KOPT-K1 (cell line): ENCODE measurements around the gene CACNA1I.

Experiments
- H3K27ac ChIP-seq: fragments of 200-600 bp; sonication (generic); 2 replicates; pipeline ENCODE4 v1.5.1; 2016; ENCODE audit warnings: antibody characterized with exemption, mild to moderate bottlenecking, low read depth, low read length; ENCODE audit not compliant: poor library complexity, severe bottlenecking
- H3K36me3 ChIP-seq: fragments of 200-600 bp; sonication (generic); 2 replicates; pipeline ENCODE4 v1.5.1; 2017; ENCODE audit warnings: antibody characterized with exemption, mild to moderate bottlenecking, low read length, moderate library complexity; ENCODE audit not compliant: insufficient read depth
- H3K9me3 ChIP-seq: fragments of 200-600 bp; sonication (generic); 2 replicates; pipeline ENCODE4 v1.5.1; 2017; ENCODE audit warnings: antibody characterized with exemption, low read length, mild to moderate bottlenecking; ENCODE audit not compliant: insufficient read depth, poor library complexity, severe bottlenecking

Gene CACNA1I

GRCh38 chr22:39703091-39703490 is 132.5 kb downstream of the CACNA1I start:
- H3K27ac ChIP-seq = no peak overlapping the region
- H3K36me3 ChIP-seq = no peaks in the 10 kb centered on the region
- no peaks in the 10 kb centered on the region for H3K9me3 ChIP-seq

- Histone ChIP-seq H3K36me3 (no peaks in the 10 kb centered on the region), H3K9me3 (no peaks in the 10 kb centered on the region), H3K27ac (no peak overlapping the region)
These were observed 133.5 kb downstream of the CACNA1I start for GRCh38 chr22:39703928-39704639.

- H3K9me3 ChIP-seq = no peaks in the 10 kb centered on the region
- no peaks in the 10 kb centered on the region for H3K36me3 ChIP-seq
- H3K27ac ChIP-seq = no peak overlapping the region
These were observed 134.8 kb downstream of the CACNA1I start for GRCh38 chr22:39705386-39705785.

GRCh38 chr22:39706376-39707140 is 136.0 kb downstream of the CACNA1I start:
- H3K36me3 ChIP-seq = no peaks in the 10 kb centered on the region
- no peak overlapping the region for H3K27ac ChIP-seq
- no peaks in the 10 kb centered on the region for H3K9me3 ChIP-seq

GRCh38 chr22:39707351-39707750 is 136.8 kb downstream of the CACNA1I start:
- no peak overlapping the region for H3K27ac ChIP-seq
- no peaks in the 10 kb centered on the region for H3K9me3 ChIP-seq
- H3K36me3 ChIP-seq = no peaks in the 10 kb centered on the region

GRCh38 chr22:39707816-39708215 is 137.3 kb downstream of the CACNA1I start:
- H3K9me3 ChIP-seq = no peaks in the 10 kb centered on the region
- H3K27ac ChIP-seq = no peak overlapping the region
- H3K36me3 ChIP-seq = no peaks in the 10 kb centered on the region

GRCh38 chr22:39710380-39711150 is 140.0 kb downstream of the CACNA1I start:
- H3K9me3 ChIP-seq = no peaks in the 10 kb centered on the region
- H3K27ac ChIP-seq = no peak overlapping the region
- no peaks in the 10 kb centered on the region for H3K36me3 ChIP-seq

GRCh38 chr22:39712081-39712480 is 141.5 kb downstream of the CACNA1I start:
- Histone ChIP-seq H3K27ac (no peak overlapping the region), H3K9me3 (no peaks in the 10 kb centered on the region), H3K36me3 (no peaks in the 10 kb centered on the region)

- no peaks in the 10 kb centered on the region for H3K9me3 ChIP-seq
- no peaks in the 10 kb centered on the region for H3K36me3 ChIP-seq
These were observed 142.4 kb downstream of the CACNA1I start for GRCh38 chr22:39712751-39713525.

GRCh38 chr22:39713799-39714290 is 143.3 kb downstream of the CACNA1I start:
- no peak overlapping the region for H3K27ac ChIP-seq
- H3K36me3 ChIP-seq = no peaks in the 10 kb centered on the region
- no peaks in the 10 kb centered on the region for H3K9me3 ChIP-seq

More at GRCh38 chr22:39712751-39713525, 142.4 kb downstream of the CACNA1I start:
- no peak overlapping the region for H3K27ac ChIP-seq

- no peaks in the 10 kb centered on the region for H3K36me3 ChIP-seq
- no peaks in the 10 kb centered on the region for H3K9me3 ChIP-seq
- no peak overlapping the region for H3K27ac ChIP-seq
These were observed 143.8 kb downstream of the CACNA1I start for GRCh38 chr22:39714321-39714720.

- H3K27ac ChIP-seq = no peak overlapping the region
- no peaks in the 10 kb centered on the region for H3K9me3 ChIP-seq
- H3K36me3 ChIP-seq = no peaks in the 10 kb centered on the region
These were observed 145.4 kb downstream of the CACNA1I start for GRCh38 chr22:39715778-39716495.

GRCh38 chr22:39716534-39716933 is 146.0 kb downstream of the CACNA1I start:
- Histone ChIP-seq H3K9me3 (no peaks in the 10 kb centered on the region), H3K36me3 (no peaks in the 10 kb centered on the region), H3K27ac (no peak overlapping the region)

- Histone ChIP-seq H3K9me3 (no peaks in the 10 kb centered on the region), H3K27ac (no peak overlapping the region), H3K36me3 (no peaks in the 10 kb centered on the region)
These were observed 146.5 kb downstream of the CACNA1I start for GRCh38 chr22:39717099-39717498.
